RWPE2 (cell line): ENCODE results near the gene ST3GAL3.

Source experiments
- ATAC-seq: fragments of 200-7000 bp; cut with Tn5 transposase; 3 replicates; pipeline ENCODE4 v1.9.1; 2021; ENCODE audit warnings: low read depth
- DNase-seq: peaks from one replicate; pipeline ENCODE4 v3.0.0-alpha.2; 2020; ENCODE audit warnings: low spot score
- H3K27ac ChIP-seq: fragments of 450-650 bp; 2 replicates; pipeline ENCODE4 v1.5.1; 2017; ENCODE audit warnings: mild to moderate bottlenecking; ENCODE audit not compliant: poor library complexity, severe bottlenecking
- H3K27me3 ChIP-seq: fragments of 250-450 bp; sonication (Bioruptor Pico); 2 replicates; pipeline ENCODE4 v1.5.1; 2021; ENCODE audit warnings: mild to moderate bottlenecking, moderate library complexity; ENCODE audit not compliant: insufficient read depth, poor library complexity, severe bottlenecking
- H3K36me3 ChIP-seq: fragments of 250-450 bp; sonication (Bioruptor Pico); 2 replicates; pipeline ENCODE4 v1.5.1; 2020; ENCODE audit warnings: low read depth, mild to moderate bottlenecking, moderate library complexity
- H3K4me1 ChIP-seq: fragments of 250-450 bp; sonication (Bioruptor Pico); 2 replicates; pipeline ENCODE4 v1.5.1; 2021; ENCODE audit warnings: mild to moderate bottlenecking, moderate library complexity; ENCODE audit not compliant: insufficient read depth, poor library complexity, severe bottlenecking
- H3K4me3 ChIP-seq: fragments of 250-450 bp; sonication (Bioruptor Pico); 2 replicates; pipeline ENCODE4 v1.5.1; 2021; ENCODE audit warnings: mild to moderate bottlenecking, moderate library complexity; ENCODE audit not compliant: severe bottlenecking
- H3K9me3 ChIP-seq: fragments of 250-450 bp; sonication (Bioruptor Pico); 2 replicates; pipeline ENCODE4 v1.5.1; 2021; ENCODE audit warnings: mild to moderate bottlenecking, moderate library complexity; ENCODE audit not compliant: severe bottlenecking
- CTCF ChIP-seq: fragments of 450-650 bp; IDR thresholded peaks from one replicate; pipeline ENCODE4 v1.5.1; 2017; ENCODE audit warnings: mild to moderate bottlenecking, moderate library complexity; ENCODE audit not compliant: poor library complexity, severe bottlenecking

The ST3GAL3 gene

DNA sequence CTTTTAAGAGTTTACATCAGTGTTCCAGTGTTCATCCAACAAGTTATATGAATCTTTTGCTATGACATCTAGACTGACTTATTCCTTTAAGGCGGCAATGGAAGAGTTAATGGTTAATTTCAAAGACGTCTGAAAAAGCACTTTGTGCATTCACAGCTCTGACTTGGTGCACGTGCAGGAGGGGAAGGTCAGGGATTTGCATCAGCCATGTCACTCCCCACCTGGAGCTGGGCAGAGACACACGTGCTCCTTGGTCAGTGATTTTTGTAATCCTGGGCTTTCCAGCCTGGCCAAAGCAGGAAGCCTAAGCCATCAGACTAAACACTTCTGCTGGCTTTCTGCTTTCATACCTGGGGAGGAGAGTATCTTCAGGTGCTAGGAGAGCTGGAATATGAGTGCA is 96.3 kb downstream of the ST3GAL3 start:
- no peak for TF ChIP-seq CTCF
- DNase-seq (no peak), ATAC-seq (no peak)
- no peaks in the 10 kb centered on the region for H3K27me3 ChIP-seq
- H3K4me1 ChIP-seq = peaks cover 16% of the 10 kb centered on the region
- no peaks in the 10 kb centered on the region for H3K9me3 ChIP-seq
- H3K4me3 ChIP-seq = no peak overlapping the region
- H3K27ac ChIP-seq = peak overlapping the region; percentile 4
- H3K36me3 ChIP-seq = peaks cover 4% of the 10 kb centered on the region

DNA sequence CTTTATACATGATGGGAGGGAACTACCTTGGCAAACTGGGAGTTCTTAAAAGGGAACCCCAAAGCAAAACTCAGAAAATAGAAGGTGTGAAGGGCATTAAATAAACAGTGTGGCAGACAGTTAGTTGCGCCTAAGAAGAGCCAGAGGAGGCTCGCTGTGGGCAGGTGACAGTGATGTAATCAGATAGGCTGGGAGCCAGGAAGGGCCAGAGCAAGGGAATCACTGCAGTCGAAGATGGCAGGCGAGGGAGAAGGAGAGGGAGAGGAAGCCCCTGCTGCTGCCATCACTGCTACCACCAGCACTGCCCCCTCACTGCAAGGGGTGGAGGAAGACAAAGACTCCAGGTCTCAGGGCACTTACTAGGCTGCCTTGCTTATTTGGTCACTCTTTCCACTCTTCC is 97.2 kb downstream of the ST3GAL3 start:
- peaks cover 3% of the 10 kb centered on the region for H3K9me3 ChIP-seq
- peaks cover 16% of the 10 kb centered on the region for H3K4me1 ChIP-seq
- H3K4me3 ChIP-seq = no peak overlapping the region
- ATAC-seq (no peak), DNase-seq (no peak)
- H3K36me3 ChIP-seq = peaks cover 4% of the 10 kb centered on the region
- no peaks in the 10 kb centered on the region for H3K27me3 ChIP-seq
- H3K27ac ChIP-seq = no peak overlapping the region
- TF ChIP-seq CTCF = no peak

DNA sequence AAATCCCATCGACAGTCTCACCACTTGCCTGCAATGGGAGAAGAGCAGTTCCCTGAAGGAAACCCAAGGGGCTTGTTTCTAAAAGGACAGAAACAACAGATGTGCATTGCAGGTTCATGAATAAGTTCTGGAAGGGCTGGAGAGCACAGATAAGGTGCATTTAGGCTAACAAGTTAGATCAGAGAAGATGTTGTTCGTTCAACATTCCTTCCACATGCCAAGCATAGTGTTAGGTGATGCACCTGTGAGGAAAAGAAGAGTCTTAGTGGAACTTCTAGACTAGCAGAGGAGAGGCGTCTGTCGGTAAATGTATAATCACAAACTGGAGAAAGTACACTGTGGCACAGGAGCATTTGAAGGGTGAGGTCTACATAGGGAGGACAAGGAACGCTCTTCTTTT is 98.0 kb downstream of the ST3GAL3 start:
- peaks cover 16% of the 10 kb centered on the region for H3K4me1 ChIP-seq
- peaks cover 4% of the 10 kb centered on the region for H3K36me3 ChIP-seq
- TF ChIP-seq CTCF = no peak
- no peak overlapping the region for H3K4me3 ChIP-seq
- H3K27ac ChIP-seq = no peak overlapping the region
- ATAC-seq (no peak), DNase-seq (no peak)
- H3K27me3 ChIP-seq = no peaks in the 10 kb centered on the region
- H3K9me3 ChIP-seq = peaks cover 3% of the 10 kb centered on the region

DNA sequence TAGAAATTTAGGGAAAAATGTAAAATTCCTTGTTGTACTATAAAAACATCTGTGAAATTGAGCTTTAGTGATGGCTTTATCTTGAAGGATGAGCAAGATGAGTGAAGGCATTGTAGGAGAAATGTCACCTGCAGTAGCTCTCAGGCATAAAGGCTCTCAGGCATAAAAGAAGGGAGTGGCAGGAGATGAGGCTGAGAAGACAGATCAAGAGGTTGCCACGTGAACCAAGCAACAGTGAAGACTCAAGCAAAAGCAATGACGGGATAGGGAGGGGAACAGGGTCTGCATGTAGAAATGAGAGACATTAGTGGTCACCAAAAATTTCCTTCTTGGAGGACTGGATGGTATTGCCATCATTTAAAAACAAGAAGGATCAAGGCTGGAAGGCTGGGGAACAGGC is 98.8 kb downstream of the ST3GAL3 start:
- DNase-seq = no peak
- TF ChIP-seq CTCF = no peak
- no peak for ATAC-seq
- Histone ChIP-seq H3K36me3 (peaks cover 4% of the 10 kb centered on the region), H3K4me1 (peaks cover 10% of the 10 kb centered on the region), H3K4me3 (no peak overlapping the region), H3K9me3 (peaks cover 3% of the 10 kb centered on the region), H3K27ac (no peak overlapping the region), H3K27me3 (no peaks in the 10 kb centered on the region)

DNA sequence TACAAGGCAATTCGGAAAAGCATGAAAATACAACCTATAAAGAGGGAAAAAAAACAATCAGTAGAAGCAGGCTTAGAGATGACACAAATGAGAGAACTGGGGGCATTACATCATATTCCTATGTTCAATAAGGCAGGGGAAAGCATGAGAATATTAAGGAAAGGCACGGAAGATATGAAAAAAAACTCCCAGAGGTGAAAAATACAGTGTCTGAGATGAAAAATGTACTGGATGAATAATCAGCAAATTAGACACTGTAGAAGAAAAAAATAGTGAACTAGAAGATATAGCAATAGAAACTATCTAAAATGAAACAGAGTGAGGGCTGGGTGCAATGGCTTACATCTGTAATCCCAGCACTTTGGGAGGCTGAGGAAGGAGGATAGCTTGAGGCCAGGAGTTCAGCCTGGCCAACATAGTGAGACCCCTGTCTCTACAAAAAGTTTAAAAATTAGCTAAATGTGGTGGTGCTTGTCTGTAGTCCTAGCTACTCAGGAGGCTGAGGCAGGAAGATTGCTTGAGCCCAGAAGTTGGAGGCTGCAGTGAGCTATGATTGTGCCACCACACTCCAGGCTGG is 101.8 kb downstream of the ST3GAL3 start:
- TF ChIP-seq CTCF = no peak
- Histone ChIP-seq H3K4me3 (no peak overlapping the region), H3K4me1 (no peaks in the 10 kb centered on the region), H3K27me3 (no peaks in the 10 kb centered on the region), H3K9me3 (peaks cover 3% of the 10 kb centered on the region), H3K27ac (no peak overlapping the region), H3K36me3 (peaks cover 4% of the 10 kb centered on the region; the same call in 1 of the 2 replicates)
- DNase-seq (no peak), ATAC-seq (no peak)
